ENCODE measurements around the gene GRIK4.

The GRIK4 gene

GRCh38 chr11:120543521-120544215 is 32.1 kb downstream of the GRIK4 start:
- TF ChIP-seq GATA2 (IDR thresholded peaks at IDR 0.05; ENCODE audit: low read depth, low read length) (no peak), GATA3 (IDR thresholded peaks at IDR 0.05; ENCODE audit: low read depth, low read length) (no peak)

GRCh38 chr11:120545813-120546212 is 34.3 kb downstream of the GRIK4 start:
- TF ChIP-seq GATA2 (IDR thresholded peaks at IDR 0.05; ENCODE audit: low read depth, low read length) (no peak), GATA3 (IDR thresholded peaks at IDR 0.05; ENCODE audit: low read depth, low read length) (no peak)

- TF ChIP-seq GATA3 (IDR thresholded peaks at IDR 0.05; ENCODE audit: low read depth, low read length) (no peak), GATA2 (IDR thresholded peaks at IDR 0.05; ENCODE audit: low read depth, low read length) (no peak)
Measured at GRCh38 chr11:120546312-120547205, 35.0 kb downstream of the GRIK4 start.

- TF ChIP-seq GATA3 (IDR thresholded peaks at IDR 0.05; ENCODE audit: low read depth, low read length): no peak
- TF ChIP-seq GATA2 (IDR thresholded peaks at IDR 0.05; ENCODE audit: low read depth, low read length): no peak
Measured at GRCh38 chr11:120547316-120547715, 35.8 kb downstream of the GRIK4 start.

DNA sequence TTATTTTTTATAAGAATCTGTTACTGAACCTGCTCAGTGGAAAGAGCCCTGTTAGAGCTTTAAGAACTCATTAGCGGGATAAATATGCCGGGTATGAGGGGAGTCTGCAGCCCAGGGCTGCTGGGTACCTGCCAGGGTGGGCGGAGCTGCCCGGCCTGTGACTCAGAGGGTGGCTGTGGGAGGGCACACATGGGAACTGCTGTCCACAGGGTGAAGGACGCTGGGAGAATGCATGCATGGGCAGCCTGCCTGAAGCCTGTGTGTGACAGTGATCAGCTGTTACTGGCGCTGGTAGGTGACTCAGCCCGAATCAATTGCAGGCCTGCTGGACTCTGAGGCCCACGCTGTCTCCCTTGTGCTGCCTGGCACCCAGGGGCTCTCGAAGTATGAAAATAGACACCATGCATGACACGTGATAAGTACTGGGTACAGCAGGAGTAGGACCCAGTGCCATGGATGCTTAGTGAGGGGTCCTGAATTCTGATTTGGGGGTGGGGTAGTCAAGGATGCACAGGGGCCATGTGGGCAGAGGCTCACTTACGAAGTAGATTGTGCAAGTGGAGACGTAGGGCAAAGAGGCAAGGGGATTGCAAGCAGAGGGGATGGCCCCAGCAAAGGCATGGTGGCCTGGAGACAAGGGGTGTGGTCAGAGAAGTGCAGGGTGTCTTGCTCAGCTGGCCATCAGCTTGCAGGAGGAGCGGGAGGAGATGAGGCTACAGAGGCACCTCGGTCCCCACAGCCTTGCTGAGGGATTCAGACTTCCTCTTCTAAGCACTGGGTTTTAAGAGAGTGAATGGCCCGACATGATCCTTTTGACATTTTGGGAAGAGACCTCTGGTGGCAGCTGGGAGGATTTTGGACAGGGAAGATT is 36.5 kb downstream of the GRIK4 start:
- no peak for TF ChIP-seq GATA3 (IDR thresholded peaks at IDR 0.05; ENCODE audit: low read depth, low read length)
- no peak for TF ChIP-seq GATA2 (IDR thresholded peaks at IDR 0.05; ENCODE audit: low read depth, low read length)

GRCh38 chr11:120548682-120549209 is 37.2 kb downstream of the GRIK4 start:
- no peak for TF ChIP-seq GATA2 (IDR thresholded peaks at IDR 0.05; ENCODE audit: low read depth, low read length)
- no peak for TF ChIP-seq GATA3 (IDR thresholded peaks at IDR 0.05; ENCODE audit: low read depth, low read length)

GRCh38 chr11:120549346-120549745 is 37.8 kb downstream of the GRIK4 start:
- TF ChIP-seq GATA2 (IDR thresholded peaks at IDR 0.05; ENCODE audit: low read depth, low read length) (no peak), GATA3 (IDR thresholded peaks at IDR 0.05; ENCODE audit: low read depth, low read length) (no peak)

GRCh38 chr11:120550007-120550406 is 38.5 kb downstream of the GRIK4 start:
- TF ChIP-seq GATA2 (IDR thresholded peaks at IDR 0.05; ENCODE audit: low read depth, low read length) (no peak), GATA3 (IDR thresholded peaks at IDR 0.05; ENCODE audit: low read depth, low read length) (no peak)

DNA sequence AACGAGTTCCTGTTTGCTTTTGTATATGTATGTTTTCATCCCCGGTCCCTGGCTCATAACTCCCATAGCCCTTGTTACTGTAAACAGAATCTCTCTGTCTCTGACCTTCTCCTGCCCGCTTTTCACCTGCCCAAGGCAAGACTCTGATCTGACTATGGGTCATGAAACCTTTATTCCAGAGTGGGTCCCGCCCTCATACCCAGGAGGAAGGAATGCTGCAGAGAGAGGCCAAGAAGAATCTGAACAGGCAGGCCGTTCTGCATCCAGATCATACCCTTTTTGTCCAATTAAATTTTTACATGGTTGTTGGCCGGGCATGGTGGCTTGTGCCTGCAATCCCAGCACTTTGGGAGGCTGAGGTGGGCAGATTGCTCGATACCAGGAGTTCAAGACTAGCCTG is 39.6 kb downstream of the GRIK4 start:
- TF ChIP-seq GATA2 (IDR thresholded peaks at IDR 0.05; ENCODE audit: low read depth, low read length) (no peak), GATA3 (IDR thresholded peaks at IDR 0.05; ENCODE audit: low read depth, low read length) (no peak)

DNA sequence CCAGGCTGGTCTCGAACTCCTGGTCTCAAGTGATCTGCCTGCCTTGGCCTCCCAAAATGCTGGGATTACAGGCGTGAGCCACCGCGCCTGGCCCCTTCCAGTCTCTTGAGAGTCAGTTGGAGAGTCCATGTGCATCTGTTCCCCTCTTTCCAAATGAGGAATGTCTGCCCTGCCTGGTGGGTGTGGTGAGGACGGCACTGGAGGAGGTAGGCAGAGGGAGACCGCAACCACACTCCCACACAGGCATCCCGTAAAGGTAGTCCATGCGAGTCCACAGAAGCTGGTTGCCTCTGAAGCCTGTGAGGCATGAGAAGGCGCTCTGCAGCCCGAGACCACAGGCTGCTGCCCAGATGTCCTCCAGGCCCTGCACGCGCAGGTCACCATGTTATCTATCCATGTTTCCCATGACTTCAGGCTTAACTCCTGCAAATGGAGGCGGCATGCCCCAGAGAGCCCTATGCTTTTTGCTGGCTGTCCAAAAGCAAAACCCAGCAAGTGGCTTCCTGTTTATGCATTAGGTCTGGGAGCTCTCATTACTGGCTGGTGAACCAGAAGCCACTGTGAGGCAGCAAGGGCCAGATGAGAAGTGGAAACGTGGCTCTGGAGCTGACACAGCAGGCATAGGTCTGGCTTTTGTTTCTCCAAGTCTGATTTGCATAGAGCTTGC is 43.4 kb downstream of the GRIK4 start:
- no peak for TF ChIP-seq GATA3 (IDR thresholded peaks at IDR 0.05; ENCODE audit: low read depth, low read length)
- TF ChIP-seq GATA2 (IDR thresholded peaks at IDR 0.05; ENCODE audit: low read depth, low read length): no peak

GRCh38 chr11:120555433-120555773 is 43.9 kb downstream of the GRIK4 start:
- TF ChIP-seq GATA2 (IDR thresholded peaks at IDR 0.05; ENCODE audit: low read depth, low read length) (no peak), GATA3 (IDR thresholded peaks at IDR 0.05; ENCODE audit: low read depth, low read length) (no peak)

GRCh38 chr11:120556797-120557196 is 45.2 kb downstream of the GRIK4 start:
- TF ChIP-seq GATA2 (IDR thresholded peaks at IDR 0.05; ENCODE audit: low read depth, low read length): no peak
- TF ChIP-seq GATA3 (IDR thresholded peaks at IDR 0.05; ENCODE audit: low read depth, low read length): no peak

DNA sequence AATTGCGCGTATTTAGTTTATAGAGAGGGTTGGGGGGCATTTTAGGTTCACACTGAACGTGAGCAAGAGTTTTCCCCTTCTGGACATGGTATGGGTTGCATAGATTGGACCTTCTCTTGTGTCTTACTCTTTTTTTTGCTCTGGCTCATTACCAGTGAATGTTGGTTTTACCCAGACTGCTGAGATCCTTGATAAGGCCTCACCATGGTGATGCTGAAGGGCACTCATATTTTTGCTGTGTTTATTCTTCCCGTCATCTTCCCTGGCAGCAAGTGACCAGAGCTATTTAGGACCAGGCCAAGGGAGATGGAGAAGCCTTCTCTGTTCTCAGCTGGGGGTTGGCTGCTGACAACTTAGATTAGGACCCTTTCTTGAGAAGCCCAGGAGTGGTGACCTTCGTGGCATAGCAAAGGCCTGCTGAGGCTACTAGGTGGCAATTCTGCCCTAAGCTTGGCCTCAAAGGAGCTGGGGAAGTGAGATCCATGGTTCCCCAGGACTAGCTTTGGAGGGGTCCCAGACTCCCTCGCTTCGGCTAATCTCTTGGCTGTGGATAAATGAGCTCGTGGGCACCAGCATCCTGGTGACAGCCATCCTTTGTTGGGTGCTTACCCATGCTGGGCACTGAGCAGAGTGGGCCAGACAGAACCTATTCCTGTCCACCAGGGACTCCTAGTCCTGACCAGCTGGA is 47.3 kb downstream of the GRIK4 start:
- TF ChIP-seq GATA3 (IDR thresholded peaks at IDR 0.05; ENCODE audit: low read depth, low read length): no peak
- peak; percentile 66 for TF ChIP-seq GATA2 (IDR thresholded peaks at IDR 0.05; ENCODE audit: low read depth, low read length)
